Measurements from ENCODE around the gene GSX1.
"Not testable (repeated sequence)": the region's sequence is repeated elsewhere in the genome, so short reads cannot be mapped to it uniquely, and the experiment has no call there.

Gene GSX1

GRCh38 chr13:27794921-27795717 lies 2.8 kb downstream of the GSX1 start:
- no peak for DNase-seq

GRCh38 chr13:27795718-27796019 lies 3.4 kb downstream of the GSX1 start:
- DNase-seq = no peak

GRCh38 chr13:27796544-27797227 lies 4.4 kb downstream of the GSX1 start:
- no peak for DNase-seq

DNA sequence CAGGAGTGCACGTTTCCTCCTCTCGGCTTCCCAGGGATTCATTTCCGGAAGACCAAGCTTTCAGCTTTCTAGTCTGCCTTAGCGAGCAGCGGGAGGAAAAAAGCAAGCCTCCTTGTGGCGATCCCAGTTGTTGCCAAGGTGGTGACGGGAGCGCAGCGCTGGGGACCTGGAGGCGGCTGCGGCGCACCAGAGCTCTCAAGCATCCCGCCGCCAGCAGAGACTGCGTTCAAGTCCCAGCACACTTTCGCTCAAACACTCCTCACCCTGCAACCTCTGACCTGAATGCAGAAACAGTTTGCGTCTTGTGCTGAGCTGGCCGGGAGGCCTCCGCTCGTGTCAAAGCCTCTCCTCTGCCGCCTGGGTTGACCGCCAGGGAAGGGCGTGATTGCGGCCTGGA lies 4.9 kb downstream of the GSX1 start:
- DNase-seq = no peak

GRCh38 chr13:27806744-27807387 lies 14.6 kb downstream of the GSX1 start:
- no peak for DNase-seq

DNA sequence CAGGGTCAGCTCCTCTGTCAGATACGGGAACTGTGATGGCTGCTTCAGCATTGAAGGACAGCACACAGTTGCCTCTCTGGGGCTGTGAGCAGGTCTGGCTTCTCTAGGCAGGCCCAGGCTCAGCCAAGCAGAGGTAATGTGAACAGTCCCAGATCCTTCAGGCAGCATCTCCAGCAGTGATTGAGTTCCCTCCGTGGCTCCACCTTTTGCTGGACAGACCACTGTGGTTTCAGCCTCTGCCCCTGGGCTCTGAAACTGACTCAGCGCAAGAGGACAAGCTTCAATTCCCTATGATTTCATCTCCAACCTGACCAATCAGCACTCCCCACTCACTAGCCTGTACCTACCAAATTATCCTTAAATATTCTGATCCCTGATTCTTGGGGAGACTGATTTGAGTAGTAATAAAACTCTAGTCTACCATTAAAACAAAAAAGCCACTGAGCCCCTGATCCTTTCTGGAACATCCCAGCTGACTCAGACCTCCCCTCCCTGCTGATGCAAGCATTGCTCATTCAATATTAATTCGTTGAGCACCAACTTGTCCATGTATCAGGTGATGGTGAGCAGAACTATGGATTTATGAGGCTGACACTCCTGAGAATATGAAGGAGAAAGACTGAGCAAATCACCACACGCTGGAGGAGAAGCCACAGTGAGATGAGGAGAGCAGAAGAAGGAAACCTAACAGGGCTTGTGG lies 16.7 kb downstream of the GSX1 start:
- DNase-seq = no peak

- no peak for DNase-seq
Measured at GRCh38 chr13:27810009-27810408, 17.7 kb downstream of the GSX1 start.

DNA sequence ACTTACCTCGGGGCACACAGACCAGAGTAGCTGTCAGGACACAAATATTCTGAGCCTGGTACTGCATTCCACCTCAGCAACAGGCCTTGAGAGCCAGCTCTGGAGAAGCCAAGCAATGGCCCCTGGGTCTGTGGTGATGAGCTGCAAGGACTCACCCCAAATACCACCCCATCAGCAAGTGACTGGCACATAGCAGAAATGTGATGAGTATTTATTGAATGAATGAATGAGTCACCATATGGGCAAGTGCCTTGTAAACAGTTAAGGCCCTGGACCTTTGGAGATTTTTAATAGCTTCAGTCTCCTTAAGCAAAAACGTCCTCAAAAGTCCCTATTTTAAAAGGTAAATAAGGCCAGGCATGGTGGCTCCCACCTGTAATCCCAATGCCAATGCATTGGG lies 18.2 kb downstream of the GSX1 start:
- DNase-seq = no peak

DNA sequence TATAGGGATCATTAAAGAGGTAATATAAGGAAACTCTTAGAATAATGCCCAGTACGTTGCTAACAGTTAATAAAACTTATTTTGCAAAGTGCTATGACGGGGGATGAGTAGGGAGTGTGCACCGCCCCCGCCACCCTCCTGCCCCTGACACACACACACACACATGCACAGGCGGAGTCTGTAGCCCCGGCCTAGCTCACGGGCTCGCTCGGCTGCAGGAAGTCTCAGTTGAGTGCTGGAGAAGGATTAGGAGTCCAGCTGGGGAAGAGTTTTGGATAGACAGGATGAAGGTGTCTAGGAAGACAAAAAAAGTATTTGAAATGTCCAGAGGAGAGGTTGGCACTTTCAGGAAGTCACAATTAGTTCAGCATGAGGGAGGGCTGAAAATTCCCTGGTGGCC lies 21.5 kb downstream of the GSX1 start:
- no peak for DNase-seq

DNA sequence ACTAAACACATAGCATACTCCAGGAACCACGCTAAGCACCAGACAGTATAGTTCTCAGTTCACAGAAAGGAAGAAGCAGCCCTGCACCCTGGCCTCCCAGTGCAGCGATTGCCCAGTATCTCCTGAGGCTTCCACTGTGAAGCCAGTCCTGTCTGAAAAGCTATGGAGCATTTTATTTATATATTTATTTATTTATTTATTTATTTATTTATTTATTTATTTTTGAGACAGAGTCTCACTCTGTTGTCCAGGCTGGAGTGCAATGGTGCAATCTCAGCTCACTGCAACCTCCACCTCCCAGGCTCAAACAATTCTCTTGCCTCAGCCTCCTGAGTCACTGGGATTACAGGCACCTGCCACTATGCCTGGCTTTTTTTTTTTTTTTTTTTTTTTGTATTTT lies 25.5 kb downstream of the GSX1 start:
- not testable (repeated sequence) for DNase-seq

GRCh38 chr13:27820524-27821482 lies 28.5 kb downstream of the GSX1 start:
- DNase-seq = no peak

DNA sequence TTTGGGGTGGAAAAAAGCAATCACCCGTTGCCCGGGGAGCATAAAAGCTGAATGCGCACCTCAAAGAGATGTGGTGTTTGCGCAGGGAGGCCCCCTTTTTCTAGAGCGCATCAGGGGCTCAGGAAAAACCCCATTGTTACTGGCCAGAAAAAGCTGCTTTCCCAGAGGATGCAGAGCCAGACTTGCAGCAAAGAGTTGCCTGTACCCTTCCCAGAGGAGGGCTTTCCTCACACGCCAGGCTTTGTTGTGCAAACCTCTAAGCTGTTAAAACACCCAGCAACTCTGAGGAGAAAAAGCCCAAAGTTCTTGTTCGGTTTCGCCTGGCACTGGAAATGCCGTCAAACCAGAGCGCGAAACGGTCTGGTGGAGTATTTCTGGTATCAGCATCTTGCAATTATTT lies 29.3 kb downstream of the GSX1 start:
- DNase-seq = no peak

- no peak for DNase-seq
Measured at GRCh38 chr13:27822258-27822872, 30.1 kb downstream of the GSX1 start.

GRCh38 chr13:27822873-27823311 lies 30.6 kb downstream of the GSX1 start:
- DNase-seq = no peak

- no peak for DNase-seq
Measured at GRCh38 chr13:27824121-27824520, 31.8 kb downstream of the GSX1 start.

- no peak for DNase-seq
Measured at GRCh38 chr13:27825072-27825471, 32.8 kb downstream of the GSX1 start.

- DNase-seq = peak; percentile 59
Measured at GRCh38 chr13:27826379-27827353, 34.4 kb downstream of the GSX1 start.

- DNase-seq = no peak
Measured at GRCh38 chr13:27827646-27828045, 35.4 kb downstream of the GSX1 start.

GRCh38 chr13:27830010-27830409 lies 37.7 kb downstream of the GSX1 start:
- DNase-seq = no peak

- no peak for DNase-seq
Measured at GRCh38 chr13:27833206-27833605, 40.9 kb downstream of the GSX1 start.

- DNase-seq = no peak
Measured at GRCh38 chr13:27834095-27834494, 41.8 kb downstream of the GSX1 start.
